Epithelial cell of proximal tubule (primary cell): ENCODE results near the gene CAMK2D. TPM values are rescaled to one million over a fixed set of nuclear protein-coding genes. Genes with fewer than 3 reads are reported as not detected.

Experiments
- DNase-seq: peaks from one replicate; pipeline ENCODE4 v3.0.0-alpha.2; 2011; ENCODE audit warnings: low read depth
- H3K4me3 ChIP-seq: 2 replicates; pipeline ENCODE4 v1.5.1; 2011; ENCODE audit warnings: low read depth, mild to moderate bottlenecking, low read length
- CTCF ChIP-seq: conservative IDR thresholded peaks from 2 replicates; pipeline ENCODE4 v1.5.1; 2012; ENCODE audit warnings: low read depth, mild to moderate bottlenecking, low read length
- total RNA-seq: library from RNA; depleted of rRNA; stranded (reverse); fragments of >200 nt; gene quantifications from 2 replicates; pipeline ENCODE4 v1.2.3, GENCODE V29; 2015

The CAMK2D gene
- total RNA-seq, 1 donor from 2014 or later: 42.2 TPM

DNA sequence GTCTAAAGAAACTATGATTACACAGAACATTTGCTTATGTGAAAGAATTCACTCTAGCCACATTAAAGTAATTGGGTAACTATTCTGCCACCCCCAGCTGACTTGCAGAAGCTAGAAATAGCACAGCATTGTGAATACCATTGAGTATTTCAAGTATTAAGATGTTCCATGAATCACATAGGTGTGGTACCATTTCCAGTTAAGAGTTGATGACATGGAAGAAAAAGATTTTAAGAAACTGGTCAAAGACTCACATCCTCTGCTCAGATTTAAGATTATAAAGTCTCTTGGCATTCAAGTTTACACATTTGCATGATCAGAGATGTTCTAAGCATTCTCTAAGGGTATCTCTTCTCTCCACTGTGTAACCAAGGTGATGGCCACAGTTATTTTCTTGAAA, 287.5 kb downstream of the CAMK2D start:
- peak; percentile 86 for DNase-seq
- TF ChIP-seq CTCF: no peak

DNA sequence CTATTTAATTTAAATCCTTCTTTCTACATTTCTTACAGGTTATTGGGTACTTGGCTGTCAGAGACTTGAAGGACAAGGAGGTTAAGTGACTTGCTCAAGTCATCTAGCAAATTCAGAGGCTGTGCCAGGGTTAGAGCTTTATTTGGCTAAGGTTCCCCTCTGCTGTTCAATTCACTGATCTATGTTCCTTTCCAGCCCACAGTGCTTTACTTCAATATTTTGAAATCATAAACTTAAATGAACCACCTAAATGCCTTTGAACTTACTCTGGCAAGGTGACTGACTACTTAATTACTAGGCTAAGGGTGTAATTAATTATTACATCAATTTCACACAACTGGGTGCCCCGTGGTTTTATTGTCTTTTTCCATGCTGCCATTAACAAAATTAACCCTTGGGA, 288.7 kb downstream of the CAMK2D start:
- no peak for TF ChIP-seq CTCF
- H3K4me3 ChIP-seq: no peak overlapping the region
- DNase-seq: no peak

More for the DNA sequence above, 287.5 kb downstream of the CAMK2D start:
- no peak overlapping the region for H3K4me3 ChIP-seq

DNA sequence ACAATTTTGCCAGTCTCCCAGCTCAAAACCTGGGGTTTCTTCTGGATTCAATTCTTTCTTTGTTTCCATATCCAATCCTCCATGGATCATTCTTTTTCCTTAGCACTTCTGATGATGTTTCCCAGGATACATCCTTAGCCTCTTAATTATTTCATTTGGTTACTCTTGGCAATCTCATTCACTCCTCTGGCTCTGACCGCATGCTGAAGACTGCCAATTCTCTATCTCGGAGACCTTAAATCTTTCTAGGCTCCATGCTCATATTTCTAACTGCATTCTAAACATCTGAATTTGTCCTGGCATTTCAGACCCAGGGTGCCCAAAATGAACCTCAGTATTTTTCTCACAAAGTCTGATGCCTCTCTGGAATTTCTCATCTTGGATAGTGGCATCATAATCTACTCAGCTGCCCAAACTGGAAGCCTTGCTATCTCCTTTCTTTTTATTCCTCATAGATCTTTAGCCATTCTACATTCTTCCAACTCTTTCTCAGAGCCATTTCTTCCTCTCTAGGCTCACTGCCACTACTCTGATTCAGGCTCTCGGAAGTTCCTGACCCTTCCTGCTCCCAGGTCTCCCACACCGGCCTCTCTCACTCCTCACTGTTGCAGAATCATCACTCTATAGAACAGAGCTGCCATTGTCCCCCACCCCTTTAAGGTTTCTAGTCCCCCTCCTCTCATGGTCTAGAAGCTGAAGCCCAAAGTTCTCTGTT, 290.2 kb downstream of the CAMK2D start:
- H3K4me3 ChIP-seq: no peak overlapping the region
- TF ChIP-seq CTCF: no peak
- DNase-seq: no peak

- DNase-seq: no peak
- no peak for TF ChIP-seq CTCF
- no peak overlapping the region for H3K4me3 ChIP-seq
These were observed 291.6 kb downstream of the CAMK2D start for GRCh38 chr4:113469926-113470325.

GRCh38 chr4:113469023-113469390, 292.5 kb downstream of the CAMK2D start:
- DNase-seq: no peak
- no peak overlapping the region for H3K4me3 ChIP-seq
- TF ChIP-seq CTCF: no peak

DNA sequence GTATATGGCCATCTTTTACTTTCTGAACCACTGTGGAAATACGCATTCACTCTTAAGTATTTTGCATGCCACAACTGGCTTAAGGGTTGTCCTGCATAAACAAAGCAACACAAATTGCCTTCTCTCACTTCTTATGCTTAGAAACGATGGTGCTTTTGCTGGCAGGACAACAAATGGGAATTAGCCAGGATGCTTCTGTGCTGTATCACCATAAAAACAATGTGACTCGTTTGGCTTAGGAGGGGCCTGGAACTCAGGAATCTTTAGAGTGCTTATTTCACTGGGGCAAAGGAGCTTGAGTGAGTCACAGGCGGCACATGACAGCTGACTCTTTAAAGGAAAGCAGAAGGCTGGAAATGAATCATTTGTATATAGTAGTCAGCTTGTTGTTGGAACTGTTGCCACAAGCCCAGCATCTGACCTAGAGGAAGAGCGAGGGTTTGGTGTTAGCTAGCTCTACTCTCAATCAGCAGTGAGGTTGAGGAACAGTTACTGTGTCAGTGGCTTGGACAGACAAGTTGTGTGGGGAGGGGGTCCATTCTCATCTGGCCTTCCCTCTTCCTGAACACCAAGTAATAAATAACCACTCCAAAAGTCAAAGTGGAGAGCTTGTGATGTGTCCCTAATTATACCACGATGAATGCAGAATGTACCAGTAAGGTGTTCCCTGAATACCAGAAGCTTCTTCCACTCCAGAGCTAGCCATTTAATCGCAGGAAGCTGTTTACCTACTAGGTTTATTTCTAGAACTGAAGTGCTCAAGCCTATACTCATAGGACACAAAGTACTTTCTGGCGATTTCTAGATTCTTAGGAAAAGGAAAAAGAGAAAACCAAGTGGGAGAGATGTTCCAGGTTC, 293.1 kb downstream of the CAMK2D start:
- no peak for TF ChIP-seq CTCF
- H3K4me3 ChIP-seq: no peak overlapping the region
- peak; percentile 99 for DNase-seq
